OCI-LY7 (cell line): ENCODE measurements around the gene ELFN1. TPM values are rescaled to one million over a fixed set of nuclear protein-coding genes. Genes with fewer than 3 reads are reported as not detected.

Experiments used
- BruUV-seq: library from RNA; stranded (reverse); fragments of 400-500 nt; replicated peaks from 2 replicates; lab custom pipeline; 2021; lab: Mats Ljungman, UMichigan
- CTCF ChIA-PET: fragments of 300-600 bp; sonication (Branson Sonifier 250); formaldehyde crosslinking; loops from one replicate; lab custom pipeline; 2022; ENCODE audit warnings: antibody characterized with exemption; ENCODE audit not compliant: unreplicated experiment; lab: Charles Lee
- POLR2A ChIA-PET: fragments of 300-600 bp; sonication (Branson Sonifier 250); formaldehyde crosslinking; loops from one replicate; lab custom pipeline; 2022; ENCODE audit warnings: antibody characterized with exemption; lab: Charles Lee
- DNase-seq: peaks from one replicate; pipeline ENCODE4 v3.0.0-alpha.2; 2015; ENCODE audit warnings: low spot score
- H2AFZ ChIP-seq: fragments of 200-600 bp; sonication (generic), shearing (Covaris generic); 2 replicates; pipeline ENCODE4 v1.6.1; 2014; ENCODE audit warnings: mild to moderate bottlenecking, antibody characterized with exemption, low read length, moderate library complexity
- H3K27ac ChIP-seq: fragments of 200-600 bp; sonication (generic); 2 replicates; pipeline ENCODE4 v1.5.1; 2014; ENCODE audit warnings: mixed run types, low read depth, mild to moderate bottlenecking, moderate library complexity, low read length, inconsistent platforms; ENCODE audit not compliant: poor library complexity, severe bottlenecking
- H3K36me3 ChIP-seq: fragments of 200-600 bp; sonication (generic); 2 replicates; pipeline ENCODE4 v1.6.1; 2014; ENCODE audit warnings: mild to moderate bottlenecking, antibody characterized with exemption, low read length, moderate library complexity, mixed read lengths; ENCODE audit not compliant: insufficient read depth
- H3K4me1 ChIP-seq: fragments of 200-600 bp; sonication (generic); 2 replicates; pipeline ENCODE4 v1.5.1; 2014; ENCODE audit warnings: mild to moderate bottlenecking, low read length; ENCODE audit not compliant: insufficient read depth, poor library complexity, severe bottlenecking
- H3K4me2 ChIP-seq: fragments of 200-600 bp; sonication (generic); 2 replicates; pipeline ENCODE4 v1.6.1; 2014; ENCODE audit warnings: mild to moderate bottlenecking, low read length
- H3K4me3 ChIP-seq: fragments of 200-600 bp; sonication (generic); 2 replicates; pipeline ENCODE4 v1.5.1; 2014; ENCODE audit warnings: mild to moderate bottlenecking, low read depth, low read length; ENCODE audit not compliant: poor library complexity, severe bottlenecking
- H3K79me2 ChIP-seq: fragments of 200-600 bp; sonication (generic); 2 replicates; pipeline ENCODE4 v1.6.1; 2016; ENCODE audit warnings: low read depth, mild to moderate bottlenecking, low read length, moderate library complexity, mixed read lengths; ENCODE audit not compliant: insufficient read depth
- H3K9me2 ChIP-seq: fragments of 200-600 bp; sonication (generic); 2 replicates; pipeline ENCODE4 v1.6.1; 2016; ENCODE audit warnings: mild to moderate bottlenecking, low read length, mixed read lengths; ENCODE audit not compliant: insufficient read depth
- H3K9me3 ChIP-seq: fragments of 200-600 bp; sonication (generic); 2 replicates; pipeline ENCODE4 v1.6.1; 2014; ENCODE audit warnings: mild to moderate bottlenecking, mixed run types, low read length, mixed read lengths
- H4K20me1 ChIP-seq: fragments of 200-600 bp; sonication (generic); 2 replicates; pipeline ENCODE4 v1.6.1; 2014; ENCODE audit warnings: mild to moderate bottlenecking, antibody characterized with exemption, low read length, moderate library complexity, mixed read lengths; ENCODE audit not compliant: insufficient read depth
- EZH2phosphoT487 ChIP-seq: fragments of 200-600 bp; sonication (generic); IDR thresholded peaks from 2 replicates; pipeline ENCODE4 v1.6.1; 2018; ENCODE audit warnings: low read depth, borderline replicate concordance, mild to moderate bottlenecking, mixed run types, antibody characterized with exemption, low read length, moderate library complexity, mixed read lengths
- intact Hi-C: fragments of 100-400 bp; cut with micrococcal nuclease; formaldehyde crosslinking; loops from one replicate; pipeline ENCODE4 v1.10.0; 2022; ENCODE audit not compliant: unreplicated experiment
- total RNA-seq, 2 experiments: library from RNA; depleted of rRNA in 1 of 2; stranded (reverse); fragments of >200 nt in 1 of 2; shearing (Covaris generic) in 1 of 2; gene quantifications; 2 replicates each; pipeline ENCODE4 v1.2.3, GENCODE V29; 2014 to 2022
- TF ChIP-seq, protein P1 (sequence below): fragments of 200-600 bp; sonication (generic); conservative IDR thresholded peaks from 2 replicates; pipeline ENCODE4 v1.5.1; 2014; ENCODE audit warnings: mild to moderate bottlenecking, antibody characterized with exemption, low read length, moderate library complexity, mixed read lengths

ELFN1 gene
- total RNA-seq, 2 experiments from 2014 or later = not detected

DNA sequence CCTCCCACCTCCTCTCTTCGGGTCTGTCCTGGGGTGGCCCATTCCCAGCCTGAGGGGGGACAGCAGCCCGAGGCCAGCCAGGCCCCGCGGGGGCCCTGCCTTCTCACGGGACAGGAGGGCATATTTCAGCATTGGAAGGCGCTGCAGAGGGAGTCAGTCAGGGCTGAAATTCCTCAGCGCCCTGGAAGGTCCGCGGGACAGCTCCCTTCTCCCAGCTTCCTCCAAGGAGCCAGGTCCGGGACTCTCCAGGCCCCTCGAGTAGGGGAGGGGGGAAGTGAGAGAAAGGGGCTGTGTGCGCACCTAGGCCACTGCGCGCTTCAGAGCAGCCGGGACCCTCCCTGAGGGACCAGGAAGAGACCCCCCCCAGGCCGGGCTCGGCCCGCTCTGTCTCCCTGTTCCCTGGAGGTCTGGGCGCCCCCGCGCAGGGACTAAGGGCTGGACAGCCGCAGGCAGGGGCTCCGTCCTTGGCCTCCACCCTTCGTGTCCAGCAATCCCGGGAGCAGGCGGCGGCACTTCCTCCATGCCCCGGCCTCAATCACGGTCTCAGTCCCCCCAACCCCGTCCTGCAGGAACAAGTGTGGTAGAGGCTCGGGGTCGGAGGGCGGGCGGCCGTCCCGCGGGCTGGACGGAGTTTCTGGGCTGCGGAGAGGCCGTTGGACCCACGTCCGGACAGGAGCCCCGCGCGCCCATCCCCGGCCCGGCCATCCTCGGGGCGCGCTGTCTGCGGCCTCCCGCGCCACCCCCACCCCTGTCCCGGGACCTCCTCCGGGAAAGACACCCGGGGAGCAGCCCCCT lies 6.0 kb upstream of the ELFN1 start:
- intact Hi-C loops = loop anchor here (1.0 to 10.0 kb wide), 2 partner anchors 89 to 94 kb away; partner anchors contain the start of gene PSMG3
- Histone ChIP-seq H3K9me3 (no peaks in the 10 kb centered on the region), H2AFZ (no peak overlapping the region), H3K27ac (no peak overlapping the region), H3K4me3 (no peak overlapping the region), H3K4me2 (no peak overlapping the region), H3K4me1 (no peaks in the 10 kb centered on the region), H3K9me2 (no peaks in the 10 kb centered on the region), H3K36me3 (no peaks in the 10 kb centered on the region), H4K20me1 (no peaks in the 10 kb centered on the region), H3K79me2 (no peaks in the 10 kb centered on the region)
- TF ChIP-seq, protein P1, sequence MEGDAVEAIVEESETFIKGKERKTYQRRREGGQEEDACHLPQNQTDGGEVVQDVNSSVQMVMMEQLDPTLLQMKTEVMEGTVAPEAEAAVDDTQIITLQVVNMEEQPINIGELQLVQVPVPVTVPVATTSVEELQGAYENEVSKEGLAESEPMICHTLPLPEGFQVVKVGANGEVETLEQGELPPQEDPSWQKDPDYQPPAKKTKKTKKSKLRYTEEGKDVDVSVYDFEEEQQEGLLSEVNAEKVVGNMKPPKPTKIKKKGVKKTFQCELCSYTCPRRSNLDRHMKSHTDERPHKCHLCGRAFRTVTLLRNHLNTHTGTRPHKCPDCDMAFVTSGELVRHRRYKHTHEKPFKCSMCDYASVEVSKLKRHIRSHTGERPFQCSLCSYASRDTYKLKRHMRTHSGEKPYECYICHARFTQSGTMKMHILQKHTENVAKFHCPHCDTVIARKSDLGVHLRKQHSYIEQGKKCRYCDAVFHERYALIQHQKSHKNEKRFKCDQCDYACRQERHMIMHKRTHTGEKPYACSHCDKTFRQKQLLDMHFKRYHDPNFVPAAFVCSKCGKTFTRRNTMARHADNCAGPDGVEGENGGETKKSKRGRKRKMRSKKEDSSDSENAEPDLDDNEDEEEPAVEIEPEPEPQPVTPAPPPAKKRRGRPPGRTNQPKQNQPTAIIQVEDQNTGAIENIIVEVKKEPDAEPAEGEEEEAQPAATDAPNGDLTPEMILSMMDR = no peak
- TF ChIP-seq EZH2phosphoT487 = no peak
- ChIA-PET POLR2A (interaction anchor here (1.0 kb wide), 2 partner anchors 36 to 107 kb away, joined by 3 read pairs; no protein-coding TSS in a partner anchor), CTCF (no interaction called here)
- no peak for DNase-seq
- no TSS peak for BruUV-seq

DNA sequence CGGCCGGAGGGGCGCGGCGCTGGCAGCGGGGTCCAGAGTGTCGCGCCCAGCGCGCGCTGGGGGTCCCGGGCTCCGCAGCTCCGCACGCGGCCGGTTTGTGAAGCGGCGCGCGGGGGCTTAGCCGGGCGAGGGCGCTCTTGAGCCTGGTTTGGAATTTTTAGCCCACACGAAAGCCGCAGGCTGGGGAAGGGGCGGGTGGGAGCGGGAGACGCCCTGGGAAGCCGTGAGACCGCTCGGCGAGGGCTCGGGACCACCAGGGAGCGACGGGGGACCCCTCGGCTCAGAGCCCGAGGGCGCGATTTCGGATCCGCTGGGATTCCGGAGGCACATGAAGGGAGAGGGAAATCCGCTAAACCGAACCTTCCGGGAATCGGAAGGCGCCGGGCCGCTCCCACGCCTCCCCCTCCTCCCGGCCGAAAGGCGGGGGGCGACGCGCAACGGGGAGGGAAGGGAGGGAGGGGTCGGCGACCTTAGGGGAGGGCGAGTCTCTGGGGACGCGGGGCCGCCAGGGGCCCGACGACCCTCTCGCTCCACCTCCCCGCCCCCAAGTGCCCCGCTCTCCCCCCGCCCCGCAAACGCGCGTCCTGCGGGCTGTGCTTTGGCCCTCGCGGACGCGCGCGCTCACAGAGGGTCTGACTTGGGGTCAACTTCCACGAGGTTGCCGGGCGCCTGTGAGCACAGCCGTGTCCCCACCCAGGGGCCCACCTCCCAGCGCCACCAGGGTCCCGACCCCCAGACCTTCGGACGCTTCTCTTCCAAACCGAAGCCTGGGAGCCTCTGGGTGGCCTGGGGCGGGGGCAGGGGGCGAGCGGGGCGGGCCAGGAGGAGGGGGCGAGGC lies 5.1 kb upstream of the ELFN1 start:
- no TSS peak for BruUV-seq
- Histone ChIP-seq H4K20me1 (no peaks in the 10 kb centered on the region), H3K4me1 (no peaks in the 10 kb centered on the region), H3K36me3 (no peaks in the 10 kb centered on the region), H3K4me3 (no peak overlapping the region), H3K9me2 (no peaks in the 10 kb centered on the region), H3K9me3 (no peaks in the 10 kb centered on the region), H3K27ac (no peak overlapping the region), H3K79me2 (no peaks in the 10 kb centered on the region), H2AFZ (no peak overlapping the region), H3K4me2 (no peak overlapping the region)
- DNase-seq = peak; percentile 35
- intact Hi-C loops = loop anchor here (1.0 to 10.0 kb wide), 2 partner anchors 90 to 93 kb away; partner anchors contain the start of gene PSMG3
- ChIA-PET POLR2A (no interaction called here), CTCF (no interaction called here)
- TF ChIP-seq, protein P1 = peak; percentile 71
- TF ChIP-seq EZH2phosphoT487 = no peak
